ENCODE measurements around the gene FBXW4. TPM values are rescaled to one million over a fixed set of nuclear protein-coding genes. Genes with fewer than 3 reads are reported as not detected.

The FBXW4 gene
- total and polyA plus RNA-seq, 2 of the 8 experiments (the other 6 are each of a cell fraction or from before 2014, with no cell fraction given), result 29.0 to 32.8 TPM

DNA sequence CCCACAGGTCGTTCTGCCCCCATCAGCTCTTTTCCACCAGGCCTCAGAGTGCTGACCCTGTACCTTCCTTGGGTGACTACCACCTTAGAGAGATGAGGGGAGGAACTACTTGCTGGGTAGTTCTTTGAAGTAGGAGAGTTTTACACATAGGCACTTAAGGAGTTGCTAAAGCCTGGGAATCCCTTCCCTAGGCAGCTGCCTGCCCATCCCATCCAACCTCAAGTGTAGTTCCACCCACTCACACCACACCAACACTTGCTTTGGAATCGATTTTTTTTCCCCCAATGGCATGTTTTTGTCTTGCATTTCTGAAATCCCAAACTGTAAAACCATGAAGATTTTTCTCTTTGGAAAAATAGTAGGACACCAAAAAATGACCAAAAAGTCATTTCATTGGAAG, 47.7 kb downstream of the FBXW4 start:
- H3K4me1 ChIP-seq (replicated peaks in 1 of 4; ENCODE audit: control insufficient read depth in 3 of 4, insufficient read depth in 4 of 4, low read length in 3 of 4), result peaks cover 21 to 45% (median 29%) of the 10 kb centered on the region in 4 experiments
- no peak overlapping the region for H3K27ac ChIP-seq (ENCODE audit: low read depth, low read length)
- no peaks in the 10 kb centered on the region for H4K20me1 ChIP-seq (replicated peaks in 1 of 2; ENCODE audit: control insufficient read depth in 1 of 2, insufficient read depth in 2 of 2, low read length in 2 of 2)
- TF ChIP-seq YY1 (IDR thresholded peaks at IDR 0.05; ENCODE audit: low read depth, low read length) (no peak), ZNF274 (IDR thresholded peaks at IDR 0.05; ENCODE audit: borderline replicate concordance, extremely low read depth, low read length) (no peak), TAF7 (optimal IDR thresholded peaks at IDR 0.05; ENCODE audit: borderline replicate concordance, low read depth, low read length) (no peak), POLR2AphosphoS5 (IDR thresholded peaks at IDR 0.05; ENCODE audit: low read depth, low read length) (no peak), CBX5 (IDR thresholded peaks at IDR 0.05; ENCODE audit: low read depth, low read length) (no peak), CEBPB (IDR thresholded peaks at IDR 0.05; ENCODE audit: low read depth, low read length) (no peak), SAP30 (IDR thresholded peaks at IDR 0.05; ENCODE audit: insufficient read depth, insufficient replicate concordance, low read length) (no peak), NANOG (IDR thresholded peaks at IDR 0.05; ENCODE audit: insufficient read depth, low read depth, low read length, poor library complexity, severe bottlenecking) (no peak), TCF12 (IDR thresholded peaks at IDR 0.05; ENCODE audit: low read depth, low read length) (no peak), GABPA (IDR thresholded peaks at IDR 0.05; ENCODE audit: borderline replicate concordance, insufficient read depth, low read length) (no peak), TBP (IDR thresholded peaks at IDR 0.05; ENCODE audit: low read depth, low read length) (no peak), BACH1 (IDR thresholded peaks at IDR 0.05; ENCODE audit: low read length) (no peak), SRF (IDR thresholded peaks at IDR 0.05; ENCODE audit: low read depth, low read length) (no peak), RFX5 (IDR thresholded peaks at IDR 0.05; ENCODE audit: borderline replicate concordance, low read depth, low read length) (no peak), BRCA1 (IDR thresholded peaks at IDR 0.05; ENCODE audit: low read depth, low read length) (no peak)
- TF ChIP-seq, protein P1, sequence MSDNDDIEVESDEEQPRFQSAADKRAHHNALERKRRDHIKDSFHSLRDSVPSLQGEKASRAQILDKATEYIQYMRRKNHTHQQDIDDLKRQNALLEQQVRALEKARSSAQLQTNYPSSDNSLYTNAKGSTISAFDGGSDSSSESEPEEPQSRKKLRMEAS (IDR thresholded peaks at IDR 0.05), result no peak

More for the DNA sequence above, 47.7 kb downstream of the FBXW4 start:
- CTCF ChIA-PET (ENCODE audit: partially characterized antibody), result interaction anchor here (1.8 kb wide), 1 partner anchor 33 kb away, joined by 3 read pairs; no protein-coding TSS in a partner anchor
- H2BK20ac ChIP-seq (ENCODE audit: low read length), result no peak overlapping the region
- H3K36me3 ChIP-seq (ENCODE audit: control insufficient read depth in 2 of 4, insufficient read depth in 4 of 4, low read length in 3 of 4), result no peaks in the 10 kb centered on the region
- no peak overlapping the region for H4K8ac ChIP-seq (ENCODE audit: extremely low read depth, insufficient read depth, low read length)
- H3K79me1 ChIP-seq (ENCODE audit: low read depth, low read length), result no peaks in the 10 kb centered on the region; the same call in 1 of the 2 replicates
- H3K9ac ChIP-seq (replicated peaks in 1 of 4; ENCODE audit: extremely low read depth in 1 of 4, low read depth in 3 of 4, low read length in 3 of 4), result no peak overlapping the region
- H3K79me2 ChIP-seq (ENCODE audit: control insufficient read depth in 1 of 2, insufficient read depth in 2 of 2, low read length in 2 of 2), result no peaks in the 10 kb centered on the region
- H4K5ac ChIP-seq (ENCODE audit: insufficient read length, low read depth, low read length), result no peak overlapping the region
- H3K4me2 ChIP-seq (ENCODE audit: insufficient read depth in 1 of 2, low read depth in 2 of 2, low read length in 2 of 2), result no peak overlapping the region
- H3K56ac ChIP-seq (replicated peaks; ENCODE audit: insufficient read length, low read depth, low read length), result no peak overlapping the region
- H3K23ac ChIP-seq (ENCODE audit: insufficient read length), result no peak overlapping the region
- H3K4me3 ChIP-seq (ENCODE audit: extremely low read depth in 1 of 4, insufficient read depth in 2 of 4, low read depth in 3 of 4, low read length in 4 of 4), result no peak overlapping the region
- H2BK120ac ChIP-seq (replicated peaks; ENCODE audit: low read depth, low read length), result no peak overlapping the region
- H2AK5ac ChIP-seq (ENCODE audit: low read depth, low read length), result no peak overlapping the region
- whole genome bisulfite sequencing, 2 experiments (ENCODE audit: extremely low coverage in 1 of 2, insufficient coverage in 1 of 2, insufficient read length in 1 of 2, insufficient replicate concordance in 2 of 2, low coverage in 1 of 2, low lambda C conversion rate in 2 of 2, missing lambda C conversion rate in 1 of 2), result 79% methylated on average over 2 of the region's 2 CpGs; no CpG with 5 or more reads in 1 of the 2 experiments
- no peak overlapping the region for H2BK12ac ChIP-seq (ENCODE audit: low read depth, low read length)
- H3K18ac ChIP-seq (ENCODE audit: extremely low read depth, low read length), result no peak overlapping the region
- no peak overlapping the region for H2BK15ac ChIP-seq (ENCODE audit: low read length)
- no peak overlapping the region for H2AFZ ChIP-seq (ENCODE audit: low read length)
- no peak overlapping the region for H4K91ac ChIP-seq (replicated peaks; ENCODE audit: insufficient read length, low read length)
- no peak overlapping the region for H3K14ac ChIP-seq (ENCODE audit: insufficient read length)
- POLR2A ChIA-PET (ENCODE audit: partially characterized antibody), result no interaction called here
- no peaks in the 10 kb centered on the region for H3K23me2 ChIP-seq (ENCODE audit: low read depth, low read length)
- FAIRE-seq (no peak), DNase-seq (ENCODE audit: low read depth in 1 of 2, low spot score in 2 of 2) (no peak)
- no peaks in the 10 kb centered on the region for H3K27me3 ChIP-seq (replicated peaks in 1 of 4; ENCODE audit: control insufficient read depth in 3 of 4, extremely low read depth in 1 of 4, insufficient read depth in 3 of 4, low read length in 3 of 4)
- H3K9me3 ChIP-seq (ENCODE audit: insufficient read depth in 2 of 2, low read depth in 1 of 2, low read length in 1 of 2), result no peaks in the 10 kb centered on the region
- no peak overlapping the region for H3K4ac ChIP-seq (replicated peaks; ENCODE audit: insufficient read length, low read depth, low read length)
- no peak overlapping the region for H2BK5ac ChIP-seq (ENCODE audit: low read depth, low read length)

Data from H1 (cell line).